Neural cell (in vitro differentiated cells): ENCODE data around the gene USP6.

Experiments
- CTCF ChIP-seq: fragments of 450-650 bp; IDR thresholded peaks from 2 replicates; pipeline ENCODE4 v1.5.1; 2014; ENCODE audit warnings: antibody characterized with exemption, mild to moderate bottlenecking, moderate library complexity; ENCODE audit not compliant: poor library complexity, severe bottlenecking
- MXI1 ChIP-seq: fragments of 450-650 bp; conservative IDR thresholded peaks from 2 replicates; pipeline ENCODE4 v1.6.1; 2014; ENCODE audit warnings: antibody characterized with exemption, mild to moderate bottlenecking; ENCODE audit not compliant: poor library complexity, severe bottlenecking
- POLR2AphosphoS5 ChIP-seq: IDR thresholded peaks from 2 replicates; pipeline ENCODE4 v1.6.1; 2012
- REST ChIP-seq: IDR thresholded peaks from 2 replicates; pipeline ENCODE4 v1.6.1; 2012; ENCODE audit warnings: borderline replicate concordance

DNA sequence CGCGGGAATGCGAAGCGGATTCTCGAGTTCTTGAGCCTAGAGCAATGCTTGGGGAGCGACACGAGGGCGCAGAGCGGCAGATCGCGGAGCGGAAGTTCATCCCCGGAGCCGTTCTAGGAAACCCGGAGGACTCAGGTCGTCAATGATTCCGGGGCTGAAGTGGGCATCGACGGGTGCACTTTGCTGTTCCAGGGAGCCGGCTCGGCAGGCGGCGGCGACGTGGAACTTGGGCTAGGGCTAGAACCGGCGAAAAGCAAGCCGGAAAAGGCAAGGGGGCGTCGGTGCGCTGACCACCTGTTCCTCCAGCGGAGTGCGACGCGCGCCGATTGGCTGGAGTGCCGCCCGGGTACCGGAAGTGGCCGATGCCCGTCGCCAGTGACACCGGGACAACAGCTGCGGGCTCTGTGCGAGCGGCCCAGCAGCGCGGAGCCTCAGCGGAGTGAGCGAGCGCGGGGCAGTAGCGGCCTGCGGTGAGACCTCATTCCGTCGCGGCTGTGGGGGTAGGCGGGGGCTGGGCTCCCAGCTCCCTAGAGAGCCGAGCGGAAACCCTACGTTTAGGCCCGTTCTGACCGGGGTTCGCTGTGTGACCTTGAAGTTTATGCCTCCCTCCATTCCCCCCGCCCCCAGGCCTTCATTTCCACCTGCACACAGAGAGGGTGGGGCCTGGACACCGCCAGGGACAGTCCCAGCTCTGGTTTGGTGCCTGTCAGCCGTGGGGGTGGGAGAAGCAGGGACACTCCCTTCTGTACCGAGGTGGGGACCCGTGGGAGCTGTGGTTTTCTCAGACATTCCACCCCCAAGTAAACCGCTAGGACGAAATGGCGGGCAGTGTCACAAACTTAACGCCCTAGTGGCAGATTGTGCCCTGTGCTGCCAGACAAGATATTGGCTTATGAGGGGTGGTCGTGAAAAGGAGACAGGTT, 37.5 kb upstream of the USP6 start, which contains the start of gene ZFP3:
- TF ChIP-seq CTCF: no peak
- TF ChIP-seq REST: no peak
- no peak for TF ChIP-seq MXI1
- TF ChIP-seq POLR2AphosphoS5: no peak
